ENCODE measurements around the gene TRIM71. TPM values are rescaled to one million over a fixed set of nuclear protein-coding genes. Genes with fewer than 3 reads are reported as not detected.

Gene TRIM71
- total RNA-seq, result 7.9 and 8.2 TPM in 2 replicates

GRCh38 chr3:32817558-32818228 lies at the start of gene TRIM71:
Gene TRIM71, plus strand, starts transcription at chr3:32817997. Its CDS starts 84 bp downstream, at chr3:32818081.

Other genes with a start within 250 kb of the TRIM71 start
- 18.1 and 31.2 TPM in 2 replicates for gene DYNC1LI1, start 247.1 kb upstream of the TRIM71 start, total RNA-seq
- gene CNOT10, start 132.8 kb upstream of the TRIM71 start, total RNA-seq, result 17.9 and 24.3 TPM in 2 replicates
- gene CCR4, start 133.6 kb downstream of the TRIM71 start, total RNA-seq, result under 0.01 TPM in 1 of 2 replicates, not detected in the other

Data from placental epithelial cell (primary cell).